Skin epidermis (tissue), 12 donors: ENCODE data around the gene KPNA1.
"Not testable (repeated sequence)": the region's sequence is repeated elsewhere in the genome, so short reads cannot be mapped to it uniquely, and the experiment has no call there.

ENCODE experiments used
- H3K27ac ChIP-seq, 21 experiments: fragments of 200-600 bp; sonication (generic) in 11 of 21; one replicate each; pipeline ENCODE4 v1.5.0; 2020; ENCODE audit warnings: mild to moderate bottlenecking in 3 of 21, inconsistent platforms in 2 of 21, moderate library complexity in 2 of 21
- H3K4me3 ChIP-seq, 7 experiments: fragments of 200-600 bp; sonication (generic) in 2 of 7; one replicate each; pipeline ENCODE4 v1.5.0; 2020; ENCODE audit warnings: inconsistent platforms in 2 of 7, mild to moderate bottlenecking in 2 of 7, moderate library complexity in 1 of 7

KPNA1 gene

DNA sequence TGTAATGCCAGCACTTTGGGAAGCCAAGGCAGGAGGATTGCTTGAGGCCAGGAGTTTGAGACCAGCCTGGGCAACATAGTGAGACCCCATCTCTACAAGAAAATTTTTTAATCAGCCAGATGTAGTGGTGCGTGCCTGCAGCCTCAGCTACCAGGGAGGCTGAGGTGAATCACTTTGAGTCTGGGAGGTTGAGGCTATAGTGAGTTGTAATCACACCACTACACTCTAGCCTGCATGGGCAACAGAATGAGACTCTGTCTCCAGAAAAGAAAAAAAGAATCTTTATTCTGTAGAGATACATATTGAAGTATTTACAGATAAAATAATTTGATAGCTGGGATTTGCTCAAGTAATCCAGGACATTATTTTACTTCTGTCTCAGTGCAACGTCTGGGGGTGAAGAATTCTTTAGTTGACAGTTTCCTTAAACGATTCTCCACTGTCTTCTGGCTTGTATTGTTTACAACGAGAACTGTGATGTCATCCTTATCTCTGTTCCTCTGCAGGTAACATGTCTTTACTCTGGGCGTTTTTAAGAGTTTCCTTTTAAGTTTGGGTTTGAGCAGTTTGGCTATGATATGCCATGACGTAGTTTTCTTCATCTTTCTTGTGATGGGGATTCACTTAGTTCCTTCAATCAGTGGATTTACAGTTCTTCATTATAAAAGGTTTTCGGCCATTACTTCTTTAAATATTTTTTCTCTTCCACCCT is 26.3 kb downstream of the KPNA1 start:
- Histone ChIP-seq H3K4me3 (no peak overlapping the region), H3K27ac (no peak overlapping the region)

DNA sequence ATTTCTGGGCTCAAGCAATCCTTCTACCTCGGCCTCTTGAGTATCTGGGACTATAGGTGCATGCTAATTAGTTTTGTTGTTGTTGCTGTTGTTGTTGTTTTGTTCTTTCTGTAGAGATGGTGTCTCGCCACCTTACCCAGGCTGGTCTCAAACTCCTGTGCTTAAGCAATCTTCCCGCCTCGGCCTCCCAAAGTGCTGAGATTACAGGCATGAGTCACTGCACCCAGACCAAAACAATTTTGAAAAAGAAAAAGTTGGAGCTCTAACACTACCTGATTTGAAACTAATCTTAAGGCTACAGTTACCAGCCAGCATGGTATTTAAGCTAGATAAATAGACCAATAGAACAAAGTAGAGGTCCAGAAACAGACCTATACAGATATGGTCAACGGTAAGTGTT is 29.8 kb downstream of the KPNA1 start:
- Histone ChIP-seq H3K27ac (no peak overlapping the region), H3K4me3 (no peak overlapping the region)

DNA sequence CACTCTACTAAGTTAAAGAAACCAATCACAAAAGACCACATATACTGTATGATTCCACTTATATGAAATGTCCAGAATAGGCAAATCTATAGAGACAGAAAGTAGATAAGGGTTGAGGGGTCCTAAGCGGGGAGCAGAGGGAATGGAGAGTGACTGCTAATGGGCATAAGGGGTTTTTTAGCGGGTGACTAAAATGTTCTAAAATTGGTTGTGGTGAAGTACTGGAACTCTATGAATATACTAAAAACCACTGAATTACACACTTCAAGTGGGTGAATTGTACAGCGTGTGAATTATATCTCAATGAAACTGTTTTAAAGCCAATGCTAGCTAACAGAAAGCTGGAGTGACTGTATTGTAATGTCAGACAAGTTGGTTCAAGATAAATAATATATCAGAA is 33.3 kb downstream of the KPNA1 start:
- H3K27ac ChIP-seq = no peak overlapping the region

DNA sequence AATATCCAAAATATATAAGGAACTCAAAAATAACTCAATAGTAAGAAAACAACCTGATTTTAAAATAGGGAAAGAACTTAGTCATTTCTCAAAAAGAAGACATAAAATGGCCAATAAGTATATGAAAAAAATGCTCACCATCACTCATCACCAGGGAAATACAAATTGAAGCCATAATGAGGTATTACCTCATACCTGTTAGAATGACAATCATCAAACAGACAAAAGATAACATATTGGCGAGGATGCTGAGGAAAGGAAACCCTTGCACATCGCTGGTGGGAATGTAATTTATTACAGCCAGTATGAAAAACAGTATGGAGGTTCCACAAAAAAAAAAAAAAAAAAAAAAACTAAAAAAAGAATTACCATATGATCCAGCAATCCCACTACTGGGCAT is 38.2 kb downstream of the KPNA1 start:
- H3K27ac ChIP-seq = no peak overlapping the region
- no peak overlapping the region for H3K4me3 ChIP-seq

More for the DNA sequence above, 33.3 kb downstream of the KPNA1 start:
- no peak overlapping the region for H3K4me3 ChIP-seq

DNA sequence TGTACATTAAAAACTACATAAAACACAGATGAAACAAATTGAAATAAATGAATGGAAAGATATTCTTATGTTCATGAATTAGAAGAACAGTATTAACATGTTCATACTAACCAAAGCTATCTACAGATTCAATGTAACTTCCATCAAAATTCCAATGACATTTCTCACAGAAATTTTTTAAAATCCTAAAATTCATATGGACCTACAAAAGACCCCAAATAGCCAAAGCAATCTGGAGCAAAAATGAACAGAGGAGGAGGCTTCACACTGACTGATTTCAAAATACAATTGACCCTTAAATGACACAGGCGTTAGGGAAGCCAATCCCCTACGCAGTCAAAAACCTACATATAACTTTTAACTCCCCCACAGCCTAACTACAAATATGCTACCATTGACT is 39.4 kb downstream of the KPNA1 start:
- H3K27ac ChIP-seq = no peak overlapping the region
- no peak overlapping the region for H3K4me3 ChIP-seq

DNA sequence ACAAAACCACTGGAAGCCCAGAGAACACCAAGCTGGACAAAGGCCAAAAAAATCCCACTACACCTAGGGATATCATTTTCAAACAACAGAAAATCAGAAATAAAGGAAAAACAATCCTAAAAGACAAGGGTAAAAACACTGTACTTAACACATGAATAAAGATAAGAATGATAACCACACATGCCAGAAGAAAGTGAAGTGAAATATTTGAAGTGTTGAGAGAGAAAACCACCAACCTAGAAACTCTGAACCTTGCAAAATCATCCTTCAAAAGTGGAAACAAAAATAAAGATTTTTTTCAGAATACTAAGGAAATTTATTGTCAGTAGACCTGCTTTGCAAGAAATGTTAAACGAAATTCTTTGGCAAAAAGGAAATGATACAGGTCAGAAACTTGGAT is 45.1 kb downstream of the KPNA1 start:
- Histone ChIP-seq H3K27ac (no peak overlapping the region), H3K4me3 (no peak overlapping the region)

DNA sequence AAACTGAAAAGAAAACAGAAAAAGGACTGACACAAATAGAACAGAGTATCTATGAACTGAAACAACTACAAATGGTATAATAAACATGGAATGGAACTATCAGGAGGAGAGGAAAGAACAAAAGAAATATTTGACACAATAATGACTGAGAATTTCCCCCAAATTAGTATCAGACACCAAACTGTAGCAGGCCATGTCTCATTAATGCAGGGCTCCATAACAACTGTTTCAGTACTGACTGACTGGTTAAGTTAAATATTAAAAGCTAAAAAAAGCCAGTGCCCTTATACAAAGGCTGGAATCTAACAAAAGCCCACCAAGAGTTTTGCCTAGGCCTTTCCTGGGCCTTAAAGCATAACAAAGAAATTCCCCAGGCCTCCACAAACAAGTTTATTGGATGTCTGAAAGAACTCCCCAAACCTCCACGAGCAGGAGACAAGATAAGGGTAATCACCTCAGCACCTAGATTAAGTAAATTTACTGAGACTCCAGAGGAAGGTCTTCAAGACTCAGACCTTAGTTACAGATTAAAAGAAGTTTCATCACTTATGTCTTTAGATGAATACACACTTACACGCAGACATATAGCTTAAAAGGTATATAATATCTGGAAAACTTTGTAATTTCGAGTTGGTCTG is 45.7 kb downstream of the KPNA1 start:
- H3K27ac ChIP-seq = no peak overlapping the region
- no peak overlapping the region for H3K4me3 ChIP-seq

DNA sequence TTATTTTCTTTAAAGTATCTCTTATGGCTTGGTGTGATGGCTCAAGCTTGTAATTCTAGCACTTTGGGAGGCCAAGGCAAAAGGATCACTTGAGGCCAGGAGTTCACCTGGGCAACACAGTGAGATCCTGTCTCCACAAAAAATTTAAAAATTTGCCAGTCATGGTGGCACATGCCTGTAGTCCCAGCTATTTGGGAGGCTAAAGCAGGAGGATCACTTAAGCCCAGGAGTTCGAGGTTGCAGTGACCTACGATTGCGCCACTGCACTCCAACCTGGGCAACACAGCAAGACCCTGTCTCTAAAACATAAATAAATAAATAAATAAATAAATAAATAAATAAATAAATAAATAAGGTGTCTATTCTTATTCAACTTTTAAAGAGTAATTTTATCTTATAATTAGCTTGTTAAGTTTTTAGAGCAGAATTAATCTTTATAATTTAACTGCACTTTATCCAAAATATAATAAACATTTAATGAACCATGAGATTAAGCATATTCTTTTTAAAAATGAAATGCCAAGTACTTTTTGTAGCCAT is 48.0 kb downstream of the KPNA1 start:
- Histone ChIP-seq H3K4me3 (no peak overlapping the region), H3K27ac (no peak overlapping the region)

DNA sequence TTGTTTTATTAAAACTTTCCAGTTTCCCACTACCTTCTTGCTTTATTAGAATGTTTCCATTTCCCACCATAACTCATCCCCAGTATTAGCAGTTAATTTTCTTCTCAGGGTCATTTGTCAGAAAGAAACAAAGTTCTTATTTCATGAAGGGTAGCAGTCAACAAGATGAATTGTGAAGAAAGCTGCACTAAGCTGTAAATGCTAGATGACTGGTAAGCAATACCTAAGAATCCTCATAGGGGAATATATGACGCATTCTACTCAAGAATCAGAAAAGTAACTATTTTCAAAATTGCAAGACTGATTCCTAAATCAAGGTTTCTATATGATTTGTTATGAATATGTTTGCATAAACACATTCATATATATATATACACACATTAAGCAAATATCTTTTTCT is 50.1 kb downstream of the KPNA1 start:
- Histone ChIP-seq H3K27ac (no peak overlapping the region), H3K4me3 (no peak overlapping the region)

DNA sequence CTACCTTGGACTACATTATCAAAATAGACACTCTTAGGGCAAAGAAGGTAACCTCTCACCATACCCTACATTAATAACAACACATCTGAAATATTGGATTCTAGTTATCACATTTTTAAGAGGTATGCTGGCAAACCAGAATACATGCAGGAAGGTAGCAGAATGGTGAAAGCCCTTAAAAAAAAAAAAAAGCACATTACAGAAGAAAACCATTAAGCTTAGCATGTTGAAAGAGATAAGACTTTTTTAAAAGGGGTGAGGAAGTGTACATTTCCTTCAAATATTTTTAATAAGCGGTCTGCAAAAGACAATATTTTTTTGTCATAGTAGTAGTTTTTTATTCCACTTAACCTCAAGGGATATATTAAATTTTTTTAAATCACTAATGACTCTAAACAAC is 52.3 kb downstream of the KPNA1 start:
- no peak overlapping the region for H3K4me3 ChIP-seq
- no peak overlapping the region for H3K27ac ChIP-seq

DNA sequence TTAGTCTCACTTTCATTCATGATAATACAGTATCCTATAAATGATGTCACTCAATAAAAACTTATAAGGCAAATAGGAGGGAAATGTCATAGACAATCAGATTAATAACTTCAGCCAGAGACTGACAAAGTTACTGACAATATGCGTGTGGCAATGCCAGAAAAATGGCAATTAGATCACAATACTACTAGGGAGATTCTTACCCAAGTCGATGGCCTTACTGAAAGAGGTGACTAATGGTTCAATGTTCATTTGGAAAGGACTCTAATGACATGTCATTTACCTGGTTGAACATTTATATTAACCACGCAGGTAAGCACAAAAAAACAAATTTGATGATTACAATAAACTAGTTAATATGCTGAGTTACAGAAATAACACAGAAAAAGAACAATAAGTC is 52.9 kb downstream of the KPNA1 start:
- no peak overlapping the region for H3K4me3 ChIP-seq
- no peak overlapping the region for H3K27ac ChIP-seq

DNA sequence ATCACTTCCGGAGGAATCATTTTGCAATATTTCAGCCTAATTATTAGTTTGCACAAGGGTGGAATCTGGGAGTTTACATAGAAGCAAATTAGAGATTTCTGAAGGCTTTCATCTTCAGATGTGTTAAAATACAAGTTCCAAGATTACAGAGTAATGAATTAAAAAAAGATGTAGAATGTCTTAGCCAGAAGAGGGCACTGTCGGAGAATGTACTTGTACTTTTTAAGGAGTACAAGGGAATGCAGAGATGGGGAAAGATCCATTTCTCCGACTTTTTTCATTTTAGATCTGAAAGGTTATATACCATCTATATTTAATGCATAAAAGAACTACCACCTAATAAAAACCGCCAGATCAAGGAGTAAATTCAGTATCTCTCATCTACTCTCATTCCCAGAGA is 55.7 kb downstream of the KPNA1 start:
- H3K27ac ChIP-seq = no peak overlapping the region
- no peak overlapping the region for H3K4me3 ChIP-seq

DNA sequence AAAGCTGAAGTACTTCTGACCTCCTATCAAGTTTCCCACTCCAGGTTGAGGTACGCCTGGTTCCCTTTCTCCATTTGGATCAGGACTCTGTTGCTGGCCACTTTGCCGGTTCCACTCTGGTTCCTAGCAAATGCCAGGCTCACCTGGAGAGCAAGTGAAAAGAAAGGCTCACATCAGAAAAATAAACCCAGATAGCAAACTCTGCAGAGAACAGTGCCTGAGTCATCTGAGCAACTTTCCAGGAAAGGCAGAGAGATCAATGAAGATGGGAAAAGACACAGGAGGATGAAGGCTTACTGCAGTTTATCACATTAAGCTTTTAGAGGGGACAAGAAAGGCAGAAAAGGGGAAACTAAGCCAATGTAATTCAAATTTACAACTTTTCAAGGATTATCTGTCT is 57.0 kb downstream of the KPNA1 start:
- no peak overlapping the region for H3K27ac ChIP-seq

DNA sequence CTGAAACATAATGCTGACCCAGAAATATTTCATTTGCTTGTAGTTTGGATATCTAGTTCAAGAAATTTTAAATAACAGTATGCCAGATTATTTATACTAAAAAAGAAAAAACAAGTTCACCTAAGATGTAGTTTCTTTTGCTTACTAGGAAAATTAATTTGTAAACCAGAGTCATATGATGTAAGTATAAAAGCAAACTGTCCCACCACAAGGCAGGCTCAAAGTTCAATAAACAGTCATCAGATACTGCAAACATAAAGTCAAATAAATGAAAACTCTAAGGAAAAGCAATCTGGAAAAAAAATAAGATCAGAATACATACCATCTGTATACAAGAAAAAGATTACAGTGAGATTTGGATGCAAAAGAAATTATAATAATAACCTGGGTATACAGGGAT is 58.7 kb downstream of the KPNA1 start:
- Histone ChIP-seq H3K4me3 (no peak overlapping the region), H3K27ac (no peak overlapping the region)

More for the DNA sequence above, 57.0 kb downstream of the KPNA1 start:
- H3K4me3 ChIP-seq = no peak overlapping the region

DNA sequence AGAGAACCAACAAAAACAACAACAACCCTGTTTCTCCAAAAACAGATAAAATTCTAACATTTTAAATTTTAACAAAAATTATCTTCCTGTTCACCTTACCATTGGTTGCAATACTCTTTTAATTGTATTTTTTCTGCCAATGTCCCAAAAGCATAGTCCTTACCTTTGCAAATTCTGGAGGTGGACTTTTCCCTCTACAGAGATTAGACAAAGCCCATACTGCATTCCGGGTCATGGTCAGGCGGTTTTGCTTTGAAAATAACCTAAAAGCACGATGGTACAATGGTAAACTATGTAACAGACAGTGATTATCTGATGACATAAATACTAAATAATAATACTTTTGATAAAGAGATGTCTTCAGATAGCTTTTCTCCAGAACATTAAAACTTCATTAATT is 63.4 kb downstream of the KPNA1 start:
- Histone ChIP-seq H3K4me3 (no peak overlapping the region), H3K27ac (no peak overlapping the region)

DNA sequence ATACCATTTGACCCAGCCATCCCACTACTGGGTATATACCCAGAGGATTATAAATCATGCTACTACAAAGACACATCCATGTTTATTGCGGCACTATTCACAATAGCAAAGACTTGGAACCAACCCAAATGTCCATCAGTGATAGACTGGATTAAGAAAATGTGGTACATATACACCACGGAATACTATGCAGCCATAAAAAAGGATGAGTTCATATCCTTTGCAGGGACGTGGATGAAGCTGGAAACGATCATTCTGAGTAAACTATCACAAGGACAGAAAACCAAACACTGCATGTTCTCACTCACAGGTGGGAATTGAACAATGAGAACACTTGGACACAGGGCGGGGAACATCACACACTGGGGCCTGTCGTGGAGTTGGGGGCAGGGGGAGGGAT is 66.5 kb downstream of the KPNA1 start:
- not testable (repeated sequence) for H3K4me3 ChIP-seq, H3K27ac ChIP-seq

DNA sequence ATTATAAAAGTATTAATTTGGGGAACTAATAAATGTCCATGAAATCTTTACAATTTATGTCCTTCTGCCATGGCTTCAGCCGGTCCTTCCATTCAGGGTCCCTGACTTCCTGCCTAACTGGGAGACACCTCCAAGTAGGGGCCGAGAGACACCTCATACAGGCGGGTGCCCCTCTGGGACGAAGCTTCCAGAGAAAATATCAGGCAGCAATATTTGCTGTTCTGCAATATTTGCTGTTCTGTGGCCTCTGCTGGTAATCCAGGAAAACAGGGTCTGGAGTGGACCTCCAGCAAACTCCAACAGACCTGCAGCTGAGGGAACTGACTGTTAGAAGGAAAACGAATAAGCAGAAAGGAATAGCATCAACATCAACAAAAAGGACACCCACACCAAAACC is 70.2 kb downstream of the KPNA1 start:
- H3K27ac ChIP-seq, H3K4me3 ChIP-seq: not testable (repeated sequence)

DNA sequence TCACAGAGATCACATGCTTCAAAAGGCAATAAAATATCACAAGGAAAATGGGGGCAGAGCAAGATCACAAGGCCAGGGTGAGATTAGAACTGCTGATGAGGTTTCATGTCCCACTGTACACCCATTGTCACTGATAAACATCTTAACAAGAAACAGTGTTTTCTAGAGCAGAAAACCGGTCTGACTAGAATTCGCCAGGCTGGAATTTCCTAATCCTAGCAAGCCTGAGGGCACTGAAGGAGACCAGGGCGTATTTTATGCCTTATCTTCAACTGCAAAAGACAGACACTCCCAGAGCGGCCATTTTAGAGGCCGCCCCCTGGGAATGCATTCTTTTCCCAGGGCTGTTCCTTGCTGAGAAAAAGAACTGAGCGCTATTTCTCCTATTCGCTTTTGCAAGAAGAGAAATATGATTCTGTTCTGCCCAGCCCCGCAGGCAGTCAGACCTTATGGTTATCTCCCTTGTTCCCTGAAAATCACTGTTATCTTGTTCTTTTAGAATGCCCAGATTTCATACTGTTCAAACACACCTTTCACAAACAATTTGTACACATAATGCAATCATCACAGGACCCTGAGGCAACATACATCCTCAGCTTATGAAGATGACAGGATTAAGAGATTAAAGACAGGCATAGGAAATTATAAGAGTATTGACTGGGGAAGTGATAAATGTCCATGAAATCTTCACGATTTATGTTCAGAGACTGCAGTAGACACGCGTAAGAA is 70.8 kb downstream of the KPNA1 start:
- H3K27ac ChIP-seq, H3K4me3 ChIP-seq: not testable (repeated sequence)

DNA sequence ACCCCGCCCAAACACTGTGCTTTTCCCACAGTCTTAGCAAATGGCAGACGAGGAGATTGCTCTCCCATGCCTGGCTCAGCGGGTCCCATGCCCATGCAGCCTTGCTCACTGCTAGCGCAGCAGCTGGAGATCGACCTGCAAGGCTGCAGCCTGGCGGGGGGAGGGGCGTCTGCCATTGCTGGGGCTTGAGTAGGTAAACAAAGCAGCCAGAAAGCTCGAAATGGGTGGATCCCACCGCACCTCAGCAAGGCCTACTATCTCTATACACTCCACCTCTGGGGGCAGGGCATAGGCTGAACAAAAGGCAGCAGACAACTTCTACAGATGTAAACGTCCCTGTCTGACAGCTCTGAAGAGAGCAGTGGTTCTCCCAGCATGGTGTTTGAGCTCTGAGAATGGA is 71.6 kb downstream of the KPNA1 start:
- no peak overlapping the region for H3K27ac ChIP-seq
- H3K4me3 ChIP-seq = no peak overlapping the region

DNA sequence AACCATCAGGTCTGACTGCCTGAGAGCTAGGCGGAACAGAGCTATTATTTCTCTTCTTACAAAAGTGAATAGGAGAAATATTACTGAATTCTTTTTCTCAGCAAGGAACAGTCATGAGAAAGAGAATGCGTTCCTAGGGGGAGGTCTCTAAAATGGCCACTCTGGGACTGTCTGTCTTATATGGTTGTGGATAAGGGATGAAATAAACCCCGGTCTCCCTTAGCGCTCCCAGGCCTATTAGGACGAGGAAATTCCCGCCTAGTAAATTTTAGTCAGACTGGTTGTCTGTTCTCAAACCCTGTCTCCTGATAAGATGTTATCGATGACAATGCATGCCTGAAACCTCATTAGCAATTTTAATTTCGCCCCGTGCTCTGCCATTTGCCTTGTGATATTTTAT is 78.8 kb downstream of the KPNA1 start:
- no peak overlapping the region for H3K27ac ChIP-seq
- H3K4me3 ChIP-seq = no peak overlapping the region

DNA sequence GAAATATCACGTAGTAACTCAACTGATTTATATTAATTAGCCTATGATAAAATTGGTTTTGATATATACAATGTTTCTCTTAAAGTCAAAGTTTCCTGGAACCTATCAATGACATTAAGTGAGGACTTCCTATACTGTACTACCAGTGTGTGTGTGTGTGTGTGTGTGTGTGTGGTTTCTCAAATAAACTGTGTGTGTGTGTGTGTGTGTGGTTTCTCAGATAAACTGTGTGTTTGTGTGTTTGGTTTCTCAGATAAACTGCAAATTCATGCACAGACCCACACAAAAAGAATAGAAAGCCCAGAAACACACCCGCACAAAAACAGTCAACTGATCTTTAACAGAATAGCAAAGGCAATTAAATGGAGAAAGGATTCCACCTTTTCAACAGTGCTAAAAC is 84.4 kb downstream of the KPNA1 start:
- H3K4me3 ChIP-seq = no peak overlapping the region

More for the DNA sequence above, 84.4 kb downstream of the KPNA1 start:
- no peak overlapping the region for H3K27ac ChIP-seq
